ENCODE measurements around the gene ZNF862. TPM values are rescaled to one million over a fixed set of nuclear protein-coding genes. Genes with fewer than 3 reads are reported as not detected.
"Not testable (repeated sequence)": the region's sequence is repeated elsewhere in the genome, so short reads cannot be mapped to it uniquely, and the experiment has no call there.

ZNF862 gene
- total RNA-seq, 1 donor from 2014 or later = 12.1 TPM

GRCh38 chr7:149882248-149883047 is 44.3 kb downstream of the ZNF862 start:
- no peak for DNase-seq

DNA sequence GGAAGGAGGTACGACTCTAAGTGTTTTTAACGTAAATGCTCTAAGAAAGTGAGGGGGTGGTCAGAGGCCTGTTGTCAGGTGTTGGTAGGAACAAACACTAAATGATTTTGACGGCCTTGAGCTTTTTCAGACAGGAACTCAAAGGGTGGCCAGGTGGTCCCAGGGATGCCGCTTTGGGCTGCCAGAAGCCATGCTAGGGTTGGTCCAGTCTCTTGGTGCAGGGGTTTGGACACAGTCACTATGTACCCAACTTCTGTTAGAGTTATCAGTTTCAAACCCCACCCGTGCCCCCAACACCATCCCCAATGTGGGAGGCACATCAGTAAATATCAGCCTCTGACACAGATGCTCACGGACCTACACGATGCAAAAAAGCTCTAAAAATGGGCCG is 44.9 kb downstream of the ZNF862 start:
- no peak for DNase-seq

- DNase-seq = peak; percentile 69
Measured at GRCh38 chr7:149883452-149883861, 45.3 kb downstream of the ZNF862 start.

DNA sequence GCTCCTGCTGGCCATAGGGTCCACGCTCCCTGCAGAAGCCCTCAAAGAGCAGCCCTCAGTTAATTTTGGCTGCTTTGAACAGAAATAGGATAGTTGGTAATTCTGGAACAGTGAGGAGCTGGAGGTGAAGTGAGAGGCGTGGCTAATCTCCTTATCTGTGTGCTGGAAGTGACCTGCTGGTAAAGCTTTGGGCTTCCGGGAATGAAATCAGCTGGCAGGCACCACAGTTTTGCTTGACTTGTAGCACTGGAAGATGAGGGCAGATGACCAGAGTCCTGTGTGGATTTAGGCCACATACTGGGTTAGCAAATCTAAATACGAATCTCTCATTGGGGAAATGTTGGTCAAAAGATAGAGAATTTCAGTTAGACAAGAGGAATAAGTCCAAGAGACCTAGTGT is 45.8 kb downstream of the ZNF862 start:
- no peak for DNase-seq

DNA sequence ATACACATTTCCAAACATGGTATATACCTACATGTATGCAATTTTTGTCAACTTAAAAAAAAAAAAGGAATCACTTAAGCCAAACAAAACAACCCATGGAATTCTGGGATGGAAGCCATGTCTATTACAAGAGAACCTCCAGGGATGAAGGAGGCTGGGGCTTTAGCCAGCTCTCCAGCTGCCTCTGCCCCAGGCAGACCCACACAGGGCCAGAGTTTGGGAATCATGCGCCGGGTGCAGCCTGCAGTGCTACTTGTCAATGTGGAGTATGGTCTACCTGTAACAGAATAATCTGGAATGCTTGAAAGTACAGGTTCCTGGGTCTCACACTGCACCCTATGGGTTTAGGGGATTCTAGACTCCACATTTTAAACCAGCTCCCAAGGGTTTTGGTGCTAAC is 46.4 kb downstream of the ZNF862 start:
- no peak for DNase-seq

- no peak for DNase-seq
Measured at GRCh38 chr7:149885191-149886017, 47.2 kb downstream of the ZNF862 start.

- no peak for DNase-seq
Measured at GRCh38 chr7:149886018-149886415, 47.8 kb downstream of the ZNF862 start.

GRCh38 chr7:149887311-149887710 is 49.1 kb downstream of the ZNF862 start:
- no peak for DNase-seq

GRCh38 chr7:149890715-149891114 is 52.5 kb downstream of the ZNF862 start:
- DNase-seq = not testable (repeated sequence)

DNA sequence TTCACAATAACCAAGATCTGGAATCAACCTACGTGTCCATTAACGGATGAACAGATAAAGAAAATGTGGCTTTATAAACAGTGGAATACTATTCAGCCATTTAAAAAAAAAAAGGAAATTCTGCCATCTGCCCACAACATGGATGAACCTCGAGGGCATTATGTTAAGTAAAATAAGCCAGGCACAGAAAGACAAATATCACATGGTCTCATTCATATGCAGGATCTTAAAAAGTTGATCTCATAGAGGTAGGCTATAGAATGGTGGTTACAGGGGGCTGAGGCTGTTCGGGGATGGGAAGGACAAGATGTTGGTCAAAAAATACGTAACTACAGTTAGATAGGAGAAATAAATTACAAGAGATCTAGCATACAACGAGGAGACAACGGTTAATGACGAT is 56.8 kb downstream of the ZNF862 start:
- not testable (repeated sequence) for DNase-seq

DNA sequence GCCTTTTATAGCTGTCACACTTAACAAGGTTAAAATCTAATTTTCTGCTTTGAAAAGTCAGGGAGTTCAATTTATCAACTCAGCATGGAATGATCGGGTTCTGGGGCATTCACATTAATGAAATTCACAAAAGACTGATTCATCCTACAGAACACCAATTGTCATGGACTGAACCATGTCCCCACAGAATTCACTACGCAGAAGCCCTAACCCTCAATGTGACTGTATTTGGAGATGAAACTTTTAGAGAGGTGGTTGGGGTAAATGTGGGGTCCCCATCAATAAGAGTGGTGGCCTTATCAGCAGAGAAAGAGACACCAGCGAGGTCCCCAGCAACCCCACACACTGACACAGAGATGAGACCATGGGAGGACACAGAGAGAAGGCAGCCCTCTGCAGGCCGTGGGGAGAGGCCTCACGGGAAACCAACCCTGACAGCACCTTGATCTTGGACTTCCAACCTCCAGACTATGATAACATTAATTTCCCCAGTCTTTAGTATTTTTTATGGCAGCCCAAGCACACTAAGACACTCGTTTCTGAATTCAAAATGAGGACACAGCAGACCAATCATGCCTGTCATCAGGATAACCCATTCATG is 69.7 kb downstream of the ZNF862 start:
- DNase-seq = not testable (repeated sequence)

DNA sequence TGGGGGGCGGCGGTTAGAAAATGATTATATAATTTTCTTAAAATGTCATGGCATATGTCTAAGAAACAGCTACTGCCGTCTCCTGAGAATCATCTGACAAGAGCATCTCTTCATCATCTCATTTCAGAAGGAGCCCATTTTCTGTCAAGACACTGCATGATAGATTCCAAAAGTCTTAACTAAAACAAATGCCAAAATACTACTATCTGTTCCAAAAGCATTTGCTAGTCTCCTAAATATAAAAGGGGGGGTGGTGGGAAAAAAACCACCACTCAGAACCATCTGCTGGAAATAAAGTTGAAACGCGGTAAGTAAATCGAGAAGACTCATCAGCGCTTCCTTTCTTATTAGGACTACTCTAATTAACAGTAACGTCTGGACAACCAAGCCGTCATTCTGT is 72.0 kb downstream of the ZNF862 start:
- DNase-seq = not testable (repeated sequence)

DNA sequence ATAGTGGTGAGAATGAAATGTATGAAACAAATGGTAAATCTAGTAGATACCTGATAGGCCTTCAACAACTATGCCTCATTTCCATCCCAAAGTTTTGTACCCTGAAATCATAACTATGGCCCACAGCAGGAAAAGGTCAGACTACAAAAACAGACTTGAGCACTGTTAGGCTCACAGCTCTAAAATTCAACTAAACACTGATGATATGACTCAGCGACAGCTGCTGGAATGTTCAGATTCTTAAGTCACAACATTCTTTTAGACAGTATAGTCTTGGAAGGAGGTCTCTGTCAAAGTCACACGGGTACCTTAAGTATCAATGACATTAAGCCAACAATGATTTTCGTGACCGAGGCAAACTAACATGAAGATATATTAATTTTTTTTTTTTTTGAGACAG is 74.0 kb downstream of the ZNF862 start:
- DNase-seq = peak; percentile 8

Other genes with a start within 250 kb of the ZNF862 start
- 4.8 and 12.7 TPM in 2 replicates for gene ZNF467, start 64.8 kb upstream of the ZNF862 start, total RNA-seq
- gene ATP6V0E2, start 35.6 kb downstream of the ZNF862 start, total RNA-seq = 12.1 and 31.3 TPM in 2 replicates

Data from dermis blood vessel endothelial cell (primary cell).